GM12891 (cell line): ENCODE measurements around the gene SLC6A19.

Experiments used
- DNase-seq: peaks from one replicate; pipeline ENCODE4 v3.0.0; 2011; ENCODE audit warnings: low spot score; ENCODE audit not compliant: insufficient read length
- FAIRE-seq: peaks from 2 replicates; lab custom pipeline; 2011; peaks lifted over from hg19 to GRCh38; lab: Jason Lieb, UNC
- PAX5 ChIP-seq: IDR thresholded peaks from 2 replicates; pipeline ENCODE4 v1.6.1; 2011; ENCODE audit warnings: low read length, moderate library complexity, mild to moderate bottlenecking; ENCODE audit not compliant: insufficient read depth, severe bottlenecking
- POLR2A ChIP-seq: IDR thresholded peaks from 2 replicates; pipeline ENCODE4 v1.6.1; 2011; ENCODE audit warnings: low read depth, low read length, control low read depth
- POLR2AphosphoS5 ChIP-seq: IDR thresholded peaks from 2 replicates; pipeline ENCODE4 v1.6.1; 2011; ENCODE audit warnings: low read depth, low read length, control low read depth
- POU2F2 ChIP-seq: IDR thresholded peaks from 2 replicates; pipeline ENCODE4 v1.6.1; 2011; ENCODE audit warnings: low read depth, mild to moderate bottlenecking, control low read depth, low read length, moderate library complexity
- SPI1 ChIP-seq: IDR thresholded peaks from 2 replicates; pipeline ENCODE4 v1.6.1; 2011; ENCODE audit warnings: low read depth, low read length, control low read depth
- TAF1 ChIP-seq: IDR thresholded peaks from 2 replicates; pipeline ENCODE4 v1.6.1; 2011; ENCODE audit warnings: low read depth, low read length, control low read depth

SLC6A19 gene

DNA sequence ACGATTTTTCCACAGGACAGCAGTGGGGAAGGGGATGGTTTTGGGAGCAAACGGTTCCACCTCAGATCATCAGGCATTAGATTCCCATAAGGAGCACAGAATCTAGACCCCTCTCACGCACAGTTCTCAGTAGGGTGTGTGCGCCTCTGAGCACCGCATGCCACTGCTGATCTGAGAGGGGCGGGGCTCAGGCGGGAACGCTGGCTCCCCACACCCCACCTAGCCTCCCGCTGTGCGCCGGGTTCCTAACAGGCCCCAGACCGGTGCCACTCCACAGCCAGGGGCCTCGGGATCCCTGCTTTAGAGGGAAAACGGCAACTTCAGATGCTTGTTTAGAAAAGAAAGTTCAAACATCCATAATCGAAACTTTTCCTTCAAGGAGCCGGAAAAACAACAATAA is 73.1 kb downstream of the SLC6A19 start:
- FAIRE-seq (no peak), DNase-seq (no peak)
- TF ChIP-seq SPI1 (no peak), PAX5 (no peak), TAF1 (no peak), POLR2A (no peak), POU2F2 (no peak), POLR2AphosphoS5 (no peak)
